Peyer's patch (tissue), 4 donors: Measurements from ENCODE around the gene YIPF1. TPM values are rescaled to one million over a fixed set of nuclear protein-coding genes. Genes with fewer than 3 reads are reported as not detected.
A peak's percentile ranks its signal among the peaks of the same experiment; 100 is the strongest.
"Not testable (repeated sequence)": the region's sequence is repeated elsewhere in the genome, so short reads cannot be mapped to it uniquely, and the experiment has no call there.

ENCODE experiments used
- DNase-seq, 3 donors: peaks; one replicate each; pipeline ENCODE4 v3.0.0-alpha.2; 2017 to 2019
- H3K27ac ChIP-seq, 4 donors: fragments of 200-600 bp; sonication (generic); one replicate each; pipeline ENCODE4 v1.5.1; 2016 to 2019
- H3K27me3 ChIP-seq, 2 donors: fragments of 200-600 bp; sonication (generic); one replicate each; pipeline ENCODE4 v1.5.1; 2019
- H3K36me3 ChIP-seq, 3 donors: fragments of 200-600 bp; sonication (generic); one replicate each; pipeline ENCODE4 v1.5.1; 2016 to 2019
- H3K4me1 ChIP-seq, 4 donors: fragments of 200-600 bp; sonication (generic); one replicate each; pipeline ENCODE4 v1.5.1; 2016 to 2019
- H3K4me3 ChIP-seq, 4 donors: fragments of 200-600 bp; sonication (generic); 1 replicate in 3 of 4; 2 replicates in 1 of 4; pipeline ENCODE4 v1.5.1; 2016 to 2019; ENCODE audit warnings: mild to moderate bottlenecking in 1 of 4
- H3K9me3 ChIP-seq, 4 donors: fragments of 200-600 bp; sonication (generic); one replicate each; pipeline ENCODE4 v1.5.1; 2016 to 2019; ENCODE audit warnings: mild to moderate bottlenecking in 1 of 4
- POLR2A ChIP-seq, 2 donors: fragments of 450-650 bp; IDR thresholded peaks; one replicate each; pipeline ENCODE4 v1.5.1; 2017; ENCODE audit warnings: antibody characterized with exemption in 2 of 2, mild to moderate bottlenecking in 2 of 2, moderate library complexity in 2 of 2
- total RNA-seq, 4 donors: library from RNA; depleted of rRNA; stranded (reverse); fragments of >200 nt; gene quantifications; one replicate each; pipeline ENCODE4 v1.1.0, GENCODE V29; 2016
- TF ChIP-seq, protein P1 (sequence below), 6 experiments: fragments of 450-650 bp in 4 of 6; fragments of 200-600 bp in 2 of 6; sonication (generic) in 1 of 6; IDR thresholded peaks; one replicate each; pipeline ENCODE4 v1.5.1; 2017 to 2019; ENCODE audit warnings: antibody characterized with exemption in 6 of 6, mild to moderate bottlenecking in 3 of 6, moderate library complexity in 1 of 6

The YIPF1 gene
- total RNA-seq, 4 donors from 2014 or later = 10.7 to 35.9 (median 20.4) TPM

DNA sequence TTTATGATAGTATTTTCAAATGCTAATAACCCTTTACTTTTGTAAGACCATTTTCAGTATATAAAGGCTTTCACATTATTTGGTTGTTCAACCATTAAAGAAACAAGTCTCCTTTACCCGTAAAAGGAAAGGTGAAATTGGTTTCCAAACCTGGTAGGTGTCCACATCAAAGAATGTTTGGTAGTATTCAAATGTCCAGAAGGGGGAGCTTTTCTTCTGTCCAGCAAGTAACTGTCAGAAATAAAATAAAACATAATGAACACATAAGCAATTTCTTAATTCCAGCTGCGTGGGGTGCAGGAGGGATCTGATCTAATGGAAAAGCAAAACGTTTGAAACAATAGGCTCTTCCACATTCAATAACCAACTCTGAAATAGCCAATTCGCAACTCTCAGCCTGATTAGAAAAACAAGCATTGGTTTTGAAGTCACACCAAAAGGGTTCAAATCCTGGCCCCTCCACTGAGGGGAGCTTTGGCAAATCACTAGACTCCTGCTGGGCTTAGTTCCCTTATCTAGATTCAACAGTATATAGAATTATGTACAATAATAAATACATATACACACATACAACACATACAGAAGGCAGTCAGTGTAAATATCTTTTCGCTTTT is 11.0 kb downstream of the YIPF1 start:
- H3K9me3 ChIP-seq = no peaks in the 10 kb centered on the region
- no peak for TF ChIP-seq POLR2A (IDR thresholded peaks at IDR 0.05)
- TF ChIP-seq, protein P1, sequence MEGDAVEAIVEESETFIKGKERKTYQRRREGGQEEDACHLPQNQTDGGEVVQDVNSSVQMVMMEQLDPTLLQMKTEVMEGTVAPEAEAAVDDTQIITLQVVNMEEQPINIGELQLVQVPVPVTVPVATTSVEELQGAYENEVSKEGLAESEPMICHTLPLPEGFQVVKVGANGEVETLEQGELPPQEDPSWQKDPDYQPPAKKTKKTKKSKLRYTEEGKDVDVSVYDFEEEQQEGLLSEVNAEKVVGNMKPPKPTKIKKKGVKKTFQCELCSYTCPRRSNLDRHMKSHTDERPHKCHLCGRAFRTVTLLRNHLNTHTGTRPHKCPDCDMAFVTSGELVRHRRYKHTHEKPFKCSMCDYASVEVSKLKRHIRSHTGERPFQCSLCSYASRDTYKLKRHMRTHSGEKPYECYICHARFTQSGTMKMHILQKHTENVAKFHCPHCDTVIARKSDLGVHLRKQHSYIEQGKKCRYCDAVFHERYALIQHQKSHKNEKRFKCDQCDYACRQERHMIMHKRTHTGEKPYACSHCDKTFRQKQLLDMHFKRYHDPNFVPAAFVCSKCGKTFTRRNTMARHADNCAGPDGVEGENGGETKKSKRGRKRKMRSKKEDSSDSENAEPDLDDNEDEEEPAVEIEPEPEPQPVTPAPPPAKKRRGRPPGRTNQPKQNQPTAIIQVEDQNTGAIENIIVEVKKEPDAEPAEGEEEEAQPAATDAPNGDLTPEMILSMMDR (IDR thresholded peaks at IDR 0.05) = peak in 5 of 6 experiments; percentile 9 to 64 (median 63)
- H3K36me3 ChIP-seq = peaks cover 0 to 65% (median 0%) of the 10 kb centered on the region in 3 donors
- H3K27ac ChIP-seq = no peak overlapping the region
- H3K27me3 ChIP-seq = no peaks in the 10 kb centered on the region
- no peak for DNase-seq
- H3K4me1 ChIP-seq = no peaks in the 10 kb centered on the region
- H3K4me3 ChIP-seq = no peak overlapping the region

DNA sequence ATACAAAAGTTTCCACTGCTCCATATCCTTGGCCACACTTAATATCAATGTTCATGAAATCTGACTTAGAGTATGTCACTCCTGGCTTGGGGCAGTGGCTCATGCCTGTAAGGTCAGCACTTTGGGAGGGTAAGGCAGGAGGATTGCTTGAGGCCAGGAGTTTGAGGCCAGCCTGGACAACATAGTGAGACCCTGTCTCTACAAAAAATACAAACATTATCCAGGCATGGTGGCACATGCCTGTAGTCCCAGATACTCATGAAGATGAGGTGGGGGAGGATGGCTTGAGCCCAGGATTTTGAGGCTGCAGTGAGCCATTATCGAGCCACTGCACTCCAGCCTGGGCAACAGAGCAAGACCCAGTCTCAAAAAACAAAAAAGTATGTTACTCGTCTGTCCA is 14.4 kb downstream of the YIPF1 start:
- not testable (repeated sequence) for H3K27ac ChIP-seq, H3K4me1 ChIP-seq, H3K4me3 ChIP-seq, H3K9me3 ChIP-seq, H3K27me3 ChIP-seq, DNase-seq
- H3K36me3 ChIP-seq = peaks cover 0 to 72% (median 0%) of the 10 kb centered on the region in 3 donors

DNA sequence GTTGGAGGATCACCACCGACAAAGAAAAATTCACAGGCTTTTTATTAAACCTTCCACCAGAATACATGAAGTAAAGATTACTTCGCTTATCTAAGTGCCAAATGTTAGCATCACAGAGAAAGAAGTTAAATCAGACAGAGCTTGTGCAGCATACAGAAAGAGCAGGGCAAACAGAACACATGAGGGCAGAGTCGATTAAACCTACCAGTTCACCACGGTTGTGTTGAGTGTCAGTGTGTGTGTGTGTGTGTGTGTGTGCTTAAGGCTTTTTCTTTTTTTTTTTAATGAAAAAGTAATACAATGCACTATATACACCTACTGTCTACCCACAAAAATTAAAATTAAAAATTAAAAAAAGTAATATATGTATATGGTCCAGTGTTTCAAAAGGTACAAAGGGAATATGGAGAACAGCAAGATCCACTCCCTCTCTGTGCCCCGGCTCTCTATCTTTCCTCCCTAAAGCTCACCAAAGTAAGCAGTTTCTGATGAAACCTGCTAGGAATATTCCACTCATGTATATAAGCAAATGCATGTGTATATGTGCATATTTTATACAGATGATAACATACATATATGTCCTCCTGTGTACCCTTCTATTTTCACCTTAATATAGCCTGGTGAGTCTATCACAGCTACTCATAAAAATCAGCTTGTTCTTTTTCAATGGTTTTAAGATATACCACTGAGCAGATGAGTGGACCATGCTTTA is 17.7 kb downstream of the YIPF1 start:
- Histone ChIP-seq H3K4me3 (no peak overlapping the region), H3K4me1 (no peaks in the 10 kb centered on the region), H3K27me3 (no peaks in the 10 kb centered on the region), H3K36me3 (peaks cover 0 to 51% (median 0%) of the 10 kb centered on the region in 3 donors), H3K27ac (no peak overlapping the region), H3K9me3 (no peaks in the 10 kb centered on the region)
- DNase-seq = no peak
- TF ChIP-seq, protein P1 (IDR thresholded peaks at IDR 0.05) = no peak
- TF ChIP-seq POLR2A (IDR thresholded peaks at IDR 0.05) = no peak

DNA sequence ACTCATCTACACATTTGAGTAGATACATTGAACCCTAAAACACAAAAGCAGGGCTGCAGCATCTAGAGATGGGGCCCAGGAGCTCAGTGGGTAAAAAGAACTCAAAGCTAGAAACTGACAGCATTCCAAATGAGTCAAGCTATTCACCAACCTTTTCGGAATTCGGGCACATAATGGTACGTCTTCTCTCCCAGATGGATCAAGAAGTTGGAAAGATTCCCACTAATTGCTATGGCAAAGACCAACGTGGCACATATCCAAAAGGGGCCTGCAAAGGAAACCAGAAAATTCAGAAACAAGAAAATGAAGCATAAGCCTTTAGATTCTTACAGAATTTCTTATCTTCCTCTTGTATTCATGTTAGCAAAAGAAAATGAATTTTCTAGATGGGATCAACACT is 18.4 kb downstream of the YIPF1 start:
- Histone ChIP-seq H3K36me3 (peaks cover 0 to 48% (median 0%) of the 10 kb centered on the region in 3 donors), H3K27ac (no peak overlapping the region), H3K4me3 (no peak overlapping the region), H3K9me3 (no peaks in the 10 kb centered on the region), H3K4me1 (no peaks in the 10 kb centered on the region), H3K27me3 (no peaks in the 10 kb centered on the region)
- TF ChIP-seq POLR2A (IDR thresholded peaks at IDR 0.05) = no peak
- DNase-seq = no peak

DNA sequence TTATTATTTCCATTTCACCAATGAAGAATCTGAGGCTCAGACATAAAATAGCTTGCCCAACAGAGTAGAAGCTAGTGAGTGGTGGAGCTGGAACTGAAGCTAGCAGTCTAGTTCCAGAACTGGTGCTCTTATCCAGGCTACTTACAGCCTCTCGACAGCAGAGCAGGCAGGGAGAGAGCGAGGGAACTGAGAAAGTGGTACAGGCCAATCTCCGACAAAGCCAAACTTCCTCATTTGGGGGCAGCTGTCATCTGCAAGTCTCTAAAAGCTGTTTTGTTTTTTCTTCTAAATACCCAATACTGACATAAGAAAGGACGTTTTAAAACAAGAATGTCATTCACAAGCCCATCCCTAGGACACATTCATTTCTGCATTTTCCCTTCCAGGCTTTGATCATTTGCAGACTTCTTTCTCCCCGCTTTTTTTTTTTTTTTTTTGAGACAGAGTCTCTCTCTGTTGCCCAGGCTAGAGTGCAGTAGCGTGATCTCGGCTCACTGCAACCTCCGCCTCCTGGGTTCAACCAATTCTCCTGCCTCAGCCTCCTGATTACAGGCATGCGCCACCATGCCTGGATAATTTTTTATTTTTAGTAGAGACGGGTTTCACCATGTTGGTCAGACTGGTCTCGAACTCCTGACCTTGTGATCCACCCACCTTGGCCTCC is 20.0 kb downstream of the YIPF1 start:
- H3K27me3 ChIP-seq = no peaks in the 10 kb centered on the region
- TF ChIP-seq, protein P1 (IDR thresholded peaks at IDR 0.05) = no peak
- TF ChIP-seq POLR2A (IDR thresholded peaks at IDR 0.05) = no peak
- H3K36me3 ChIP-seq = peaks cover 0 to 47% (median 0%) of the 10 kb centered on the region in 3 donors
- no peaks in the 10 kb centered on the region for H3K4me1 ChIP-seq
- H3K4me3 ChIP-seq = no peak overlapping the region
- no peak overlapping the region for H3K27ac ChIP-seq
- no peak for DNase-seq
- no peaks in the 10 kb centered on the region for H3K9me3 ChIP-seq

DNA sequence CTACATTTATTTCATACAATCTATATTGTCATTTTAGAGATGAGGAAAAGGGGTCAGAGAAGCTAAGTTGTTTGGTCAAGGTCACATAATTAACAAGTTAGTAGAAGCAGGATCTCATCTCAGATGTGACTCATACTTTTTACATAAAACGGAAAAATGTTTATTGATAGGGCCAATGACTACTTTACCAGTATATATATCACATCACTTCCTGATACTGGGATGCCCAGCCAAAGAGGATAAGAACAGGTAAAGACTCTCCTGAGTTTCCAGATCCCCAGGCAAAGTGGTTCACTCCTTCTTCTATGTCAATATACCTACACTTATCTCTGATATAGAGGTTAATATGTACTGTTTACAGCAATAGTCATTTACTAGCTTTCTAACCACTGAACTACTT is 21.0 kb downstream of the YIPF1 start:
- Histone ChIP-seq H3K27ac (no peak overlapping the region), H3K4me3 (no peak overlapping the region), H3K9me3 (no peaks in the 10 kb centered on the region), H3K4me1 (no peaks in the 10 kb centered on the region), H3K27me3 (no peaks in the 10 kb centered on the region), H3K36me3 (peaks cover 0 to 43% (median 0%) of the 10 kb centered on the region in 3 donors)
- TF ChIP-seq POLR2A (IDR thresholded peaks at IDR 0.05) = no peak
- TF ChIP-seq, protein P1 (IDR thresholded peaks at IDR 0.05) = no peak
- no peak for DNase-seq
